Keratinocyte (primary cell): ENCODE data around the gene BLOC1S4.

Experiments used
- EZH2 ChIP-seq: IDR thresholded peaks from one replicate; pipeline ENCODE4 v1.6.1; 2012; ENCODE audit warnings: inconsistent platforms, mild to moderate bottlenecking, low read length, moderate library complexity
- TF ChIP-seq, protein P1 (sequence below), 3 experiments: IDR thresholded peaks in 1 of 3; conservative IDR thresholded peaks in 1 of 3; optimal IDR thresholded peaks in 1 of 3; 2 replicates in 2 of 3; 3 replicates in 1 of 3; pipeline versions ENCODE3 to v1.5.1; 2011; ENCODE audit warnings: low read length in 3 of 3, mild to moderate bottlenecking in 3 of 3, moderate library complexity in 2 of 3, control low read depth in 1 of 3, inconsistent platforms in 1 of 3; ENCODE audit not compliant: insufficient read depth in 2 of 3; ENCODE audit errors: extremely low read depth in 1 of 3

GRCh38 chr4:6715704-6716017, 313 bp upstream of the BLOC1S4 start:
- TF ChIP-seq, protein P1, sequence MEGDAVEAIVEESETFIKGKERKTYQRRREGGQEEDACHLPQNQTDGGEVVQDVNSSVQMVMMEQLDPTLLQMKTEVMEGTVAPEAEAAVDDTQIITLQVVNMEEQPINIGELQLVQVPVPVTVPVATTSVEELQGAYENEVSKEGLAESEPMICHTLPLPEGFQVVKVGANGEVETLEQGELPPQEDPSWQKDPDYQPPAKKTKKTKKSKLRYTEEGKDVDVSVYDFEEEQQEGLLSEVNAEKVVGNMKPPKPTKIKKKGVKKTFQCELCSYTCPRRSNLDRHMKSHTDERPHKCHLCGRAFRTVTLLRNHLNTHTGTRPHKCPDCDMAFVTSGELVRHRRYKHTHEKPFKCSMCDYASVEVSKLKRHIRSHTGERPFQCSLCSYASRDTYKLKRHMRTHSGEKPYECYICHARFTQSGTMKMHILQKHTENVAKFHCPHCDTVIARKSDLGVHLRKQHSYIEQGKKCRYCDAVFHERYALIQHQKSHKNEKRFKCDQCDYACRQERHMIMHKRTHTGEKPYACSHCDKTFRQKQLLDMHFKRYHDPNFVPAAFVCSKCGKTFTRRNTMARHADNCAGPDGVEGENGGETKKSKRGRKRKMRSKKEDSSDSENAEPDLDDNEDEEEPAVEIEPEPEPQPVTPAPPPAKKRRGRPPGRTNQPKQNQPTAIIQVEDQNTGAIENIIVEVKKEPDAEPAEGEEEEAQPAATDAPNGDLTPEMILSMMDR (optimal IDR thresholded peaks at IDR 0.05 in 1 of 3, IDR thresholded peaks at IDR 0.05 in 1 of 3, conservative IDR thresholded peaks at IDR 0.05 in 1 of 3; ENCODE audit: extremely low read depth in 1 of 3, insufficient read depth in 2 of 3, low read length in 3 of 3): no peak
- TF ChIP-seq EZH2: no peak
